Fibroblast of mammary gland (primary cell): ENCODE data around the gene ASH1L.
A peak's percentile ranks its signal among the peaks of the same experiment; 100 is the strongest.

Experiments used
- DNase-seq: peaks from one replicate; pipeline ENCODE4 v3.0.0-alpha.2; 2010; ENCODE audit warnings: low read depth
- H3K4me3 ChIP-seq: 2 replicates; pipeline ENCODE4 v1.5.1; 2011; ENCODE audit warnings: low read depth, mild to moderate bottlenecking, low read length, moderate library complexity; ENCODE audit not compliant: control insufficient read depth
- TF ChIP-seq, protein P1 (sequence below): conservative IDR thresholded peaks from 2 replicates; pipeline ENCODE4 v1.5.1; 2011; ENCODE audit warnings: low read depth, low read length, inconsistent platforms; ENCODE audit not compliant: control insufficient read depth, insufficient read depth

ASH1L gene

DNA sequence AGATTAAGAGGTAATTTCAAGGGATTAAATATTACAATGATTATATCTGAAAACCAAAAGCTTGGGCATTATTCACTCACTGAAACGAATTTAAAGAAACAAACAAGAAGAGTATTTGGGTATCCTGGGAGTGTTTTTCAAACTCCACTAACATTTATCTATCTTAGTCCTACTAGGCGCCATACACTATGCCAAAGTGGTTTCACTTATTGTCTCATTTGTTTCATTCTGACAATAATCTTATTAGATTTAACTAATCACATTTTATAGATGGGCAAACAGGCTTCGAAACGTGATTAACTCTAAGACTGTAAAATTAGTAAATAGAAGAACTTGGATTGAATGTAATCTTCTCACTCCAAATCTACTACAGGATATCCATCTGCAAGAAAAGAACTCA, 25.4 kb downstream of the ASH1L start:
- no peak for DNase-seq
- no peak overlapping the region for H3K4me3 ChIP-seq
- TF ChIP-seq, protein P1, sequence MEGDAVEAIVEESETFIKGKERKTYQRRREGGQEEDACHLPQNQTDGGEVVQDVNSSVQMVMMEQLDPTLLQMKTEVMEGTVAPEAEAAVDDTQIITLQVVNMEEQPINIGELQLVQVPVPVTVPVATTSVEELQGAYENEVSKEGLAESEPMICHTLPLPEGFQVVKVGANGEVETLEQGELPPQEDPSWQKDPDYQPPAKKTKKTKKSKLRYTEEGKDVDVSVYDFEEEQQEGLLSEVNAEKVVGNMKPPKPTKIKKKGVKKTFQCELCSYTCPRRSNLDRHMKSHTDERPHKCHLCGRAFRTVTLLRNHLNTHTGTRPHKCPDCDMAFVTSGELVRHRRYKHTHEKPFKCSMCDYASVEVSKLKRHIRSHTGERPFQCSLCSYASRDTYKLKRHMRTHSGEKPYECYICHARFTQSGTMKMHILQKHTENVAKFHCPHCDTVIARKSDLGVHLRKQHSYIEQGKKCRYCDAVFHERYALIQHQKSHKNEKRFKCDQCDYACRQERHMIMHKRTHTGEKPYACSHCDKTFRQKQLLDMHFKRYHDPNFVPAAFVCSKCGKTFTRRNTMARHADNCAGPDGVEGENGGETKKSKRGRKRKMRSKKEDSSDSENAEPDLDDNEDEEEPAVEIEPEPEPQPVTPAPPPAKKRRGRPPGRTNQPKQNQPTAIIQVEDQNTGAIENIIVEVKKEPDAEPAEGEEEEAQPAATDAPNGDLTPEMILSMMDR = no peak

DNA sequence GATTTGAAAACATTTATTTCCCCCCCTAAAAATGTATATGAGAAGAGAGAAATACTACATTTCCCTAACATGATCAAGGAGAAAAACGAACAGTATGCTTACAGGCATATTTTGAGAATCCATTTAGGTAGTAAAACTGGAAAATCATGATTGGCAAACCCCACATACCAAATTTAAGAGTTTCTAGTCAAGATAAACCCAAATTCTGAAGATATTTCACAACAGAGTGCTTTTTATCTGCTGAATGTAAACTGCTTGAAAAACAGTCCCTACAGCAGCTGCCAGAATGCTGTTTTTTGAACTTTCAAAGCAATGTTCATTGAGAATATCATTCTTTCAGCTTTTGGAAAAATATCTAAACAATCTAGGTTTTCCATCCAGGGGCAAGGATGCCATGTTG, 31.0 kb downstream of the ASH1L start:
- no peak for DNase-seq
- no peak overlapping the region for H3K4me3 ChIP-seq

DNA sequence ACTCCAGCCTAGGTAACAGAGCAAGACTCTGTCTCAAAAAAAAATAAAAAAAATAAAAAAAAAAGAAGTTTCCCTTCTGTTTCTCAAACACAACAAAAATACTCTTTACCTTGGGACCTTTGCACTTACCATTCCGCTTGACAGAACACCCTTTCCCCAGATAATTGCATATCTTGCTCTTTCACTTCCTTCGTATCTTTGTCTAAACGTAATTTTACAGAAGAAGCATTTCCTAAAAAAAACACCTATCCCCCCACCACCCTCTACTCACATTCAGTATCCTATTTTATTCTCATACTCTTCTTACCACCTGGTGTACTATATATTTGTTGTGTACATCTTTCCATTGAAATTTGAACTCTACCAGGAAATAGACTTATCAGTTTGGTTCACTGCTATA, 32.7 kb downstream of the ASH1L start:
- no peak overlapping the region for H3K4me3 ChIP-seq
- TF ChIP-seq, protein P1 = no peak
- DNase-seq = no peak

More for the DNA sequence above, 31.0 kb downstream of the ASH1L start:
- TF ChIP-seq, protein P1 = no peak

DNA sequence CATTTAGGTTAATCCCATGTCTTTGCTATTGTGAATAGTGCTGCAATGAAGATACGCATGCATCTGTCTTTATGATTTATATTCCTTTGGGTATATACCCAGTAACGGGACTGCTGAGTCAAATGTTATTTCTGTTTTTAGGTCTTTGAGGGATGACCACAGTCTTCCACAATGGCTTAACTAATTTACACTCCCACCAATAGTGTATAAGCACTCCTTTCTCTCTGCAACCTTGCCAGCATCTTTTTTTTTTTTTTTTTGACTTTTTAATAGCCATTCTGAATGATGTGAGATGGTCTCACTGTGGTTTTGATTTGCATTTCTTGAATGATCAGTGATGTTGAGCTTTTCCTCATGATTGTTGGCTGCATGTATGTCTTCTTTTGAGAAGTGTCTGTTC, 33.5 kb downstream of the ASH1L start:
- TF ChIP-seq, protein P1 = no peak
- no peak overlapping the region for H3K4me3 ChIP-seq
- peak; percentile 50 for DNase-seq

DNA sequence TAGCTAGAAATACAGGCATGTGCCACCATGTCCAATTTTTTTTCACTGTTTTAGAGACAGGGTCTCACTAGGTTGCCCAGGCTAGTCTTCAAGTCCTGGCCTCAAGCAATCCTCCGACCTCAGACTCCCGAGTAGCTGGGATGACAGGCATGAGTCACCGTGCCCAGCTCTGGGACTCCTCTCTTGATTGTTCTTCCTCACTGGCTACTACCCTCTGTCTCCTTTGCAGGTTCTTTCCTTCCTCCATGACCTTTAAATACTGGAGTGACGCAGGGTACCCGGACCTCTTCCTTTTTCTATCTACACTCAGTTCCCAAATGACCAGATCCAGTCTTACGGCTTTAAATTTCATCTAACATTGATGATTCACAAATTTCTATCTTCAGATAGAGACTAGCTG, 34.9 kb downstream of the ASH1L start:
- no peak for DNase-seq
- H3K4me3 ChIP-seq = no peak overlapping the region
- TF ChIP-seq, protein P1 = no peak

DNA sequence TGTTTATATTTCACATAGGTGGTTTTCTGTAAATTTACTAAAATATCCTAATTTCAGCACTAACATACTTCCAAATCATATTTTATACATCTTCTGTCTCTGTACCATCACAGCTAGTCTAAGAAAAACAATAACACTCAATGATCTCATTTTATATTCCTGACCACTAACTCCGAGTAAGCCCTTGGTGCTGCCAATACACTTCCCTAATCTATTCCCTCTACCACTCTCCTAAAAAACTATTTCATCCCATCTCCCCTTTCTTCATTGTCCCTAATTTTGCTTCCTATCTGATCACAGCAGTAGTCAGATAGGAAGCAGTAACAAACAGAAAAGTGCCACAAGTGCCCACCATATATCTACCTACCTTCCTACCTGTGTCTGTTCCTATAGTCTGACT, 36.2 kb downstream of the ASH1L start:
- no peak for DNase-seq
- TF ChIP-seq, protein P1 = no peak
- no peak overlapping the region for H3K4me3 ChIP-seq

DNA sequence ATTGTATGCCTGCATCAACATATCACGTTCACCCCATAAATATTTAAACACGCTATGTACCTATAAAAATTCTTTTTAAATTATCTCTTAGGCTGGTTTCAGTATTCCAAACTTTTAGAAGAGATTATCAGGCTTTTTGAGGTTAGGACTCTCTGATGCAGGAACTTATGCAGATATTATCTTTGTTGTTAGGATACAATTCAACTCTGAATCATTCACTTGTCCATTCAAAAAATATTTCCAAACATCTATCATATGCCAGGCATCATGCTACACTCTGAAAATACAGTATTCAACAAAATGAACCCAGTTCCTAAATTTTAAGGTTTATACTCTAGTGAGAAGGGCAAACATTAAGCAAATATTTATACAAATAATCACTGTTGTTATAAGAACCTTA, 40.5 kb downstream of the ASH1L start:
- no peak for DNase-seq
- TF ChIP-seq, protein P1 = no peak
- H3K4me3 ChIP-seq = no peak overlapping the region
